ENCODE measurements around the gene ANHX.

- TF ChIP-seq CTCF (IDR thresholded peaks at IDR 0.05) (no peak), POLR2A (IDR thresholded peaks at IDR 0.05) (no peak)
These were observed 10.2 kb downstream of the ANHX start for GRCh38 chr12:133225527-133225926.
